ENCODE data around the gene BAG1.
A peak's percentile ranks its signal among the peaks of the same experiment; 100 is the strongest.

BAG1 gene

GRCh38 chr9:33264473-33265177, at the start of gene BAG1, which contains the start of gene CHMP5:
Gene BAG1 (minus strand): TSS chr9:33264708.
Gene CHMP5 (plus strand): TSS chr9:33265049. CDS start chr9:33265079, 30 bp downstream.
- 0 out of 2 replicates have a peak, but pooled peaks have one; percentile 2 for TF ChIP-seq CTCF (IDR thresholded peaks at IDR 0.05; ENCODE audit: borderline replicate concordance, insufficient read depth, low read depth, low read length)
- H3K4me3 ChIP-seq (ENCODE audit: low read depth, low read length) = peak within 1 kb of the TSS; percentile 100

GRCh38 chr9:33311953-33312352, 47.4 kb upstream of the BAG1 start:
- no peak for TF ChIP-seq CTCF (IDR thresholded peaks at IDR 0.05; ENCODE audit: borderline replicate concordance, insufficient read depth, low read depth, low read length)
- no peak overlapping the region for H3K4me3 ChIP-seq (ENCODE audit: low read depth, low read length)

GRCh38 chr9:33310748-33311147, 46.2 kb upstream of the BAG1 start:
- no peak overlapping the region for H3K4me3 ChIP-seq (ENCODE audit: low read depth, low read length)
- no peak for TF ChIP-seq CTCF (IDR thresholded peaks at IDR 0.05; ENCODE audit: borderline replicate concordance, insufficient read depth, low read depth, low read length)

GRCh38 chr9:33309903-33310302, 45.4 kb upstream of the BAG1 start:
- TF ChIP-seq CTCF (IDR thresholded peaks at IDR 0.05; ENCODE audit: borderline replicate concordance, insufficient read depth, low read depth, low read length) = no peak
- no peak overlapping the region for H3K4me3 ChIP-seq (ENCODE audit: low read depth, low read length)

GRCh38 chr9:33307067-33307466, 42.6 kb upstream of the BAG1 start:
- TF ChIP-seq CTCF (IDR thresholded peaks at IDR 0.05; ENCODE audit: borderline replicate concordance, insufficient read depth, low read depth, low read length) = no peak
- H3K4me3 ChIP-seq (ENCODE audit: low read depth, low read length) = no peak overlapping the region

- no peak overlapping the region for H3K4me3 ChIP-seq (ENCODE audit: low read depth, low read length)
- TF ChIP-seq CTCF (IDR thresholded peaks at IDR 0.05; ENCODE audit: borderline replicate concordance, insufficient read depth, low read depth, low read length) = no peak
These were observed 41.5 kb upstream of the BAG1 start for GRCh38 chr9:33306037-33306436.

GRCh38 chr9:33304362-33304761, 39.9 kb upstream of the BAG1 start:
- no peak for TF ChIP-seq CTCF (IDR thresholded peaks at IDR 0.05; ENCODE audit: borderline replicate concordance, insufficient read depth, low read depth, low read length)
- no peak overlapping the region for H3K4me3 ChIP-seq (ENCODE audit: low read depth, low read length)
